NOMO-1 treated with dmso at 0.1 percent for 144 hours (cell line): ENCODE measurements around the gene PARP16.
A peak's percentile ranks its signal among the peaks of the same experiment; 100 is the strongest.

Source experiments
- DNase-seq: peaks from one replicate; lab custom pipeline; 2025; ENCODE audit not compliant: unreplicated experiment; lab: John Stamatoyannopoulos, UW

Gene PARP16, protein sequence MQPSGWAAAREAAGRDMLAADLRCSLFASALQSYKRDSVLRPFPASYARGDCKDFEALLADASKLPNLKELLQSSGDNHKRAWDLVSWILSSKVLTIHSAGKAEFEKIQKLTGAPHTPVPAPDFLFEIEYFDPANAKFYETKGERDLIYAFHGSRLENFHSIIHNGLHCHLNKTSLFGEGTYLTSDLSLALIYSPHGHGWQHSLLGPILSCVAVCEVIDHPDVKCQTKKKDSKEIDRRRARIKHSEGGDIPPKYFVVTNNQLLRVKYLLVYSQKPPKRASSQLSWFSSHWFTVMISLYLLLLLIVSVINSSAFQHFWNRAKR

DNA sequence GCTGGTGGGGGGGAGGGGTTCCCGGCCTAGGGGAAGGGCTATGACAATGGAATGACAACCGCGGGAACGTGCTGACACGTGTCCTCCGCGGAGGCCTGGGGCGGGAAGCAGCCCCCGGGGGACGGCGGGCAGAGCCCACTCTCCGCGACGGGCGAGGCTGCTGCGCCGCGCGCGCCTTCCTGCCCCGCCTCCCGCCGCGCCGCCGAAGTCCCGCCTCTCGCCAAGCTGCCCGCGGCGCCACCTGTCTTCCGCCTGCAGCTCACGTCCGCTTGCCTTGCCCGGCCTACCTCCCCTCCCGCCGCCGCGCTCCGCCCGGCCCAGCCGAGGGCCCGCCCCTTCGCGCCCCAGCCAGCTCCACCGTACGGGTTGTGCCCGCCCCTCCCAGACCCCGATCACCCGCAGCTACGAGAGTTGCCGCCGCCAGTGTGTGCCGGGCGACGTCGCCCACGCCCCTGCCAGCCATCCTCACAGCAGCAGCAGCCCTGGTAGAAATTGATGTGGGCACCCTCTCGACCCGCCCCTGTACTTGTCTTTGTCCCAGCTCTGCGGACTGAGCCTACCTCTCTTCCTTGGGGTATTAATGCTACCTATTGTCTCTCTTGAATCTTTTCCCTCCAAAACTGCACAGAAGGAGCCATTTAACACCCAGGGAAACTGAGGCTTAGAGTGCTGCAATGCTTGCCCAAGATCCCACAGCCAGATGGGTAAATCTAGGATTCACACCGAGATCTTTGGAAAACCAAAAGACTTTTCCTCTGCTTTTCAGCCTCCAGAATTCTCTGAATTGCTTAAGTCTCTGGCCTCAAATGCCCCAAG, at the start of gene PARP16:
TSS of gene PARP16 (minus strand) at position 180 of the 816 bp plus-strand sequence. CDS start 457 bp downstream, outside the sequence.
- DNase-seq = peak; percentile 94

DNA sequence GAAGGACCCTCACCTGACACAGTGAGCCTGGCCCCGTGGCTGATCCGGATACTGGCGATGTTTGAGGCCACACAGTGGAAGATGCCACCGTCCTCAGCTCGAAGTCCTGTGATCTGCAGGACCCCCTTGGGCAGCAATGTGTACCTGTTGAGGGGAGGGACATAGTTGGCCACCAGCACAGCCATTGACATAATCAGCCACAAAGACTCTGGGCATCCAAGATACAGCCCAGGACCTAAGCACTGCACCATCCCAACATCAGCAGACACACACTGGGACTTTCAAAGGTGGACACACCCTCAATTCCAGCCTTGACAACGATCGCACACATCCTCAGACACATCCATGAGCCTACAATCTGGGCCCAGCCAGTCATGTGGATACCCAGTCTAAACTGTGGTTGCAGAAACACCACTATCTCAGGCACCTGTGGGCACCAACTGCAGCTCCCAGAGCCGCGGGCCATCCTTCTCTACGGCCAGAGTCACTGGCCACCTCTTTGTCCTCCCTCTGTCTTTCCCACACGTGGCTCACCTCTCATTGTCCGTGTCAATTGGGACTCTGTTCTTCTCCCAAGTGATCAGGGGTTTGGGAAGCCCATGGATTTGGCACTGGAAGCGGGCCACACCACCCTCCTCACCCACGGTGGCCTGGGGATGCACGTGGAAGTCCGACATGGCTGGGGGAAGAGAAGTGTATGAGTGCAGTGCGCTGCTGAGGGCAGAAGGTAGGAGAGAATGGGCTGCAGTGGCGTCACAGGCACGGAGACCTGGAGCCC, 48.8 kb upstream of the PARP16 start:
- DNase-seq = no peak

DNA sequence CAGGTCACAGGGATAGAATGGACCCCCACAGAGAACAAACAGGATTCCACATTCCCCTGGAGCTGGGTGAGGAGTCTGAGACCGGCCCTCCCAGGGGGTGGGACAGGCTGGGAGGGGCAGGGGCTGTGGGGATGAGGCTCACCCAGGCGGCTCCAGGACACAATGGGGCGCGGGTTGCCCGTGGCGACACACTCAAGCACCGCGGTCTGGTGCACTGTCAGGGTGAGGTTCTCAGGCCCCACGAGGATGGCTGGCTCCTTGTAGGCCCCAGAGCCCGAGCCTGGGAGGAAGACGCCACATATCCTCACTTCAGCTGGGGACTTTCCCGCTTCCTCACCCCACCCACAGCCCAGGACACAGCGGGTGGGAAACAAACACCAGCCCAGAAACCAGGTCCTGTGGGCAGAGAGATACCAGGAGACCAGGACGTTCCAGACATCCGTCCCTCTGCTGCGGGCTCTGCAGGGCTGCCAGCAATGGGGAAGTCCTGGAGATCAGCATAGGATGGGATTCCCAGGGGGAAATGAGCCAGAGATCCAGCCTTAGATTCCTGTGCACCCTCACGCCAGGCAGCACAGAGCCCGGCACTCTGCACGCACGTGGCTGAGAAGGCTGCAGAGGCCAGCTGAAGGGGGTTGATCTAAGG, 48.0 kb upstream of the PARP16 start:
- no peak for DNase-seq

DNA sequence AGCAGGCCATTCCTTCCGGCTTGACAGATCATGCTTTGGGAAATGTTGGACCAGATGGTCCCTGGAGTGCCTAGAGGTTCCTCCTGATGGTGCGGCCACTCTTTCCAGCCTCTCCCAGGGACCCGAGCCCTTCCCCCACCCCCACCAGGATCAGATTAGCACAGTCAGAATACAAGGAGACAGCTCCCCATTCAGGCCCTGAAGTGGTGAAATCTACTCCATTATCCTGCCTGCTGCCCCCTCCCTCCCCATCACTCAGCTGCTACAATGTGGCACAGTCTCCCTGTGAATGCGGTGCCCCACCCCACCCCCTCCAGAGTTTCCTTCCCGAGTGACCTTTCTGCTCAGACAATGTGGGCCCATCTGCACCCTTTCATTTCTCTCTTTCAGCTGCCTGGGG, 47.2 kb upstream of the PARP16 start:
- no peak for DNase-seq

DNA sequence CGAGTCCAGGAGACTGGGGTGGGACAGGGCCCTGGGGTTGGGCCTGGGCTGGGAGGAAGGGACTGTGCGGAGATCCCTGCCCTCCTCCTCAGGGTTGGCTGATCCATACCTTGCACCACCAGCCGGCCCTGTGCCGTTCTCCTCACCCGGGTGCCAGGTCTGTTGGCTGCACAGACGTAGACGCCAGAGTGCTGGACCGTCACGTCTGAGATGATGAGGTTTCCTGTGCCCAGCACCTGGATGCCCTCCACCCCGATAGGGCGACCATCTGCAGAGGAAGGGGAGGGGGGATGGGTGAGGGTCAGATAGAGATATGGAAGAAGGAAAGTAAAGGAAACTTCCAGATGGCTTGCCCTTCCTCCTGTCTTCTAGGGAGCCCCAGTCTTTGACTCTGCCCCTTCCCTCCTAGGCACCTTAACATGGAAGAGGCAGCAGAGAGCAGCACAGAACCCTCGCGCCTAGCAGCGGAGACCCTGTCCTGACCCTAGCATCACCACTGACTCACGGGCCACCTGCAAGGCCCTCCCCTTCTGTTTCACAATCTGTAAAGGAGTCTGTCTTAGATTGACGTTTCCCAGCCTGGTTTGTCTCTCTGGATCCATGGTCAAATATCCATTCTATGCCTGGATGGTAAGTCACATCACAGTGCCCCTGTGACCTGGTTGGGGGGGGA, 46.6 kb upstream of the PARP16 start:
- DNase-seq = no peak

DNA sequence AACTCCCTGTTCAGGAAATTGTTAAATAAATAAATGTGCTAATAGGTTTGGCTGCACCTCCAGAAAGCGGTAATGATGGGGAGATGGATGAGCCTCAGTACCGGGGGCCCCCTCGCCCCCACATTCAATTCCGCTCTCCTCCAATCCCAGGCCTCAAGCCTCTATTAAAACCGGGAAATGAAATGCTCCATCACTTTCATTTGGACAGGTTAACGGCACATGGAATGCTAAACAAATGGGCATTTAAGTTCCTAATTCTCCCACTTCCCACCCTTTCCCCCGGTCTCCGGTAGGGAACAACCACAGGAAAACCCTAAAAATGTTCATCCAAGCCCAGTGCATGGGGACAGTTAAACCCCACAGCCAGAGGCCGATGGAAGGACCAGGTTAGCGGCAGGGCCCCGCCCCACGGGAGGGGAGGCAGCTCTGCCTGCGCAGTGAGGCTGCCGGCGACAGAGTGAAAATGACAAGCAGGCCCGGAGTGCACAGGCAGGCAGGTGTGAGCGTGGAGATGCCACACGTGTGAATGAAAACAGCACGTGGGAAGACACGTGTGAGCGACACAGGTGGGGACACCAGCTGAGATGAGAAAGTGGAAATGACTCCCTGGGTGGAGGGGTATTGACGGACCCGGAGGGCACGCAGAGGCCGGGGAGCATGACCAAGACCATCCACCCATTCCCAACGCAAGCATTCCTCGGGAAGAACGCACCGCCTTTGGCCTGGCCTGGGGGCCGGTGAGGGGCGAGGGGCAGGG, 45.9 kb upstream of the PARP16 start:
- DNase-seq = no peak

DNA sequence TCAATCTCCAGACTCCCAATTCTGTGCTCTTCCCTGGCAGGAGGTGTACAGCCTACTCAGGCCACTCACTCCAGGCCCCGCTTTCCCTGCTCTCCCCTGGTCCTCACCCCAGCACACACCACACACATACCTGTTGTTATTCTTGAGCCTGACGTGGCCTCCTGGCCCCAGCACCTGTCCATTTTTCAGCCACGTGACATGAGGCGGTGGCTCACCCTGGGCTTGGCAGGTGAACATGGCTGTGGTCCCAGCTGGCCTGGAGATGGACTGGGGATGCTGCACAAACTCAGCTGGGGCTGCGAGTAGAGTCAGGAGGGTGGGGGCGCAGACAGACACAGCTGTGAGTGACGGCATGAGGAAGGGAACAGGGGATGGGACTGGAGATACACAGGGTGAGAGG, 45.1 kb upstream of the PARP16 start:
- no peak for DNase-seq

DNA sequence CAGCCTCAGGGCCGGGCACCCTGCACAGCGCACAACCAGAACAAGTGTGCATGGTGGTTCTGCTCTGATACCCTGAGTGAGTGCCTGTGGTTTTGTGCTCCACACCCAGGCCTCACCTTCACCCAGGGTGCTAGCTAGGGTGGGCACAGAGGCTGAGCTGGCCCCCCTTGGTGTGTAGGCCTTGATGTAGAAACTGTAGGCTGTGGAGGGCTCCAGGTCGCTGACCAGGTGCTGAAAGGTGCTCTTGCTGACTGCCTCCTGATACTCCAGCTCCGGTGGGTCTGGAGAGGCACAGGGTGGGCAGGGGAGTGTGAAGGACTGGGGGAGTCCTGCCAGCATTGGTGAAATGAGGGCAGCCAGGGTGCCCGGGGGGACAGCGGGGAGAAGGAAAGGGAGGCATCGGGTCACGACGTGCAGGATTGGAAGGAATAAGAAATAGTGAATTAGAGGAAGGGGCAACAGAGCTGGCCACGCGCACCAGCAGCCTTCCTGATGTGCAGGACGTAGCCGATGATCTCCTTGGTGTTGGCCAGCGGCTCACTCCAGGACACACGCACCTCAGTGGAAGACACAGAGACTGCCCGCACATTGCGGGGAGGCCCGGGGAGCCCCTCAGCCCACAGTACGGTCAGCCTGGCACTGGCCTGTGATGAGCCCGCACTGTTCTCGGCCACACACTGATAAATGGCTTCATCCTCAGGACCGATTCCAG, 44.4 kb upstream of the PARP16 start:
- DNase-seq = no peak

DNA sequence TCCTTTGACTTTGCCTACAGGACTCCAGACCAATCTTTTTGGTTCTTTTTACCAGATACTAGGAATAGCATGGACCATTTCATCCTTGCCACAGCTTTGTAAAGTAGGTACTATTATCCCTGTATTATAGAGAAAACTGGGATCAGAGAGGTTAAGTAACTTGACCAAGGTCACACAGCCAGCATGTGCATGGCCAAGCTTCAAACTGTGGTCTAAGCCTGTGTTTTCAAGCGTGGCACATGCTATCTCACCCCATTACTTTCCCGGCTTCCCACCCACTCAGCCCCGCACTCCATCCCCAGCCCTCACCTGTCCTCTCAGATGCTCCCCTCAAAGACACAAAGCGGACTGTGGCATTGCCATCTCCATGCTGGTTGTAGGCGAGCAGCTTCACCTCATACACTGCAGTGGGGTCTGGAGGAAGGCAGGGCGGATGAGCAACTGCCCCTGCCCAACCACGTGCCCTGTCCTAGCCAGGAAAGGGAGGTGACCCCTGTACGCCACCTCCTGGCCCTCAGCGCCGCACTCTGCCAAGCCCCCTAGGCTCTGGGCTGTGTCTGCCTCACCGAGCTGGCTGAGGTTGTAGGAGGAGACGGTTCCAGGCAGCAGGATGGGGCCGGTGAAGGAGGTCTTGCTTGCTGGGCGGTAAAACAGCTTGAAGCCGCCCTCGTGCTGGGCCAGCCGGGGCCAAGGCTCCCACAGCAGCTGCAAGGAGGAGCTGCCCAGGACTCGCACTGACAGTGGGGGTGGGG, 43.5 kb upstream of the PARP16 start:
- DNase-seq = no peak

DNA sequence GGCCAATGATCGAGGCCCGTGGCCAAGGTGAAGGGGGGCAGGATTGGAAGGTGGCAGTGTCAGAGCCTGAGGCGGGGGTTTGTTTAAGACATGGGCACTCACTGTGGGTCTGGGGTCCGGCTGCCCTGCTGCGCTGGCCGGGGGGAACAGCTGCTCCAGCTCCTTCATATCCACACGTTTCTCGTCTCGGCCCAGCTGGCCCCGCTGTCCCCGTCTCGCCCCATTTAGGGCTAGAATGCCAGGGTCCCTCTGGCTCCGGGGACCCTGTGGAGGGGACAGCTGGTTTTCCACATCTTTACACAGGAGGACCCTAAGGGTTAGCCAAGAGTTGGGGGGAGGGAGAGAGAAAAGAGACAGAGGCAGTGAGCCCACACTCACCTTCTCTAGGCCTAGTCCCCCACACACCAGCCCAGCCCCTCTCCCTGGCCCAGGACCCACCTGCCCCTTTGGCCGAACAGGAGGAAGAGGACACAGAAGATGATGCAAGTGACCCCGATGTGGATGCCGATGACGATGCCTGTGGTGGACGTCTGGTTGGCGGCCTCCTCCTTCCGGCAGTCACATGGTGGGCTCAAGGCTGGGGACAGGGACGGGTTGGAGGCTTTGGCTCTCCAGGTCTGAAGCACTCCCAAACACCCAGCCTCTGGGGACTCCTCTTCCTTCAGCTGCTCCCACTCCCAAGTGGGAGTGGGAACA, 42.8 kb upstream of the PARP16 start:
- no peak for DNase-seq

DNA sequence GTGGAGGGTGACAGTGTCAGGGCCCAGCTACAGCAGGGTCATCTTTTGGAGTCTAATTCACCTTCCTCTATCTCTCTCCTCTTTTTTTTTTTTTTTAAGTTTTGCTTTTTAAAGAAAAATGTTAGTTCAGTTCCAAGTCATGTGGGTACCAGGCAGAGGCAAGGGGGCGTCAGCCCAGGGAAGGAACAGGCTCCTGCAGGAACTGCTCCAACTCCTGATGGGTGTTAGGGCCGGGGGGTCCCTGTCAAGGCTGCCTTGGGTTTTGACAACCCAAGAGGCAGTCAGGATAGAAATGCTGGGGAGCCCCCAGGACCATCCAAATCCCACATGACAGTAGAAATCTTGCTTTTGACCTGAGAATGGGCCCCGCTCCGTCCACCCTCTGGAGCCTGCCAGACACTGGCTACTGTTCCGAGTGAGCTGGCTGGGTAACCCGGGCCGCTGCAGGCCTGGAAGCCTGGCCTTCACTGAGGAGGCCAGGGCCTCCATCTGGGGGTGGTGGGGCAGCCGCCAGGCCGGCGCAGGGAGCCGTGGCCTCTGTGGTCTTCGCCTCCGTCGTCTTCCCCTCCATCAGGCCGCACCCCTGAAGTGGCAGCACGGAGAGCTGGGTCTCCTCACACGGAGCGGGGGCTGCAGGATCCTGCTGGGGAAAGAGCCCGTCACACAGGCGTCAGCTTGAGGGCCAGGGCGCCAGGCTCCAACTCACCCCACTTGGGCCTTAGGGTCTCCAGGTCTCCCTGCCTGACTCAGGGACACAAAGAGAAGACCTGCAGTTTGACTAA, 42.0 kb upstream of the PARP16 start:
- no peak for DNase-seq

DNA sequence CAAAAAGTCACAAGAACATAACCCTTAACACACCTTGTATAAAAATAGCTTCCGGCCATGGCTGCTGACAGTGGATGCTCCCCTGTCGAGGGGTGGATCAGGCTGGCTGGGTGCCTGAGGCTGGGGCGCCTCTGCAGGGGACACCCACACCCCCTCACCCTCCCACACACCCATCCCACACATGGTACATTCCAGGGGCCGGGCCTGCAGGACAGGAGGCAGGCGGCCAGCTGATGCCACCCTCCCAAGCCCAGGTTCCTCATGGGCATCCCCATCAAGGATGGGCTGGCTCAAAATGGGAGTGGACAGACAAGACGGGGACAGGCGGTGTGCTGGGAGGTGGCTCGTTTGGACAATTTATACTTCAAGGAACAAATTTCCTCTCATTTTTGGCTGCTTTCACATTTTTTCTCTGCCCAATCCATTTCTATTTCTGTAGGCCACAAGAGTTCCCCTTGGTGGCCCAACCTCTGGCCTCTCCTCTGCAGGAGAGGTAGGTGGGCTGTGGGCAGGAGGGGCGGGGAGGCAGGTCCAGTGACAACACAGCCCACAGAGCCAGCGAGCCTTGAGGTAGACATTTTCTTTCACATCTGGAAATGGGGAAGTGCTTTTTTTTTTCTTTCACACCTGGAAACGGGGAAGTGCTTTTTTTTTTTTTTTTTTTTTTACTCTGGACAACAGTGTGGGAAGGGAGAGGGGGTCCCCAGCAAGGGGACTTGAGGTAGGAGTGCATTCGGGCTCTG, 41.1 kb upstream of the PARP16 start:
- DNase-seq = peak; percentile 1

DNA sequence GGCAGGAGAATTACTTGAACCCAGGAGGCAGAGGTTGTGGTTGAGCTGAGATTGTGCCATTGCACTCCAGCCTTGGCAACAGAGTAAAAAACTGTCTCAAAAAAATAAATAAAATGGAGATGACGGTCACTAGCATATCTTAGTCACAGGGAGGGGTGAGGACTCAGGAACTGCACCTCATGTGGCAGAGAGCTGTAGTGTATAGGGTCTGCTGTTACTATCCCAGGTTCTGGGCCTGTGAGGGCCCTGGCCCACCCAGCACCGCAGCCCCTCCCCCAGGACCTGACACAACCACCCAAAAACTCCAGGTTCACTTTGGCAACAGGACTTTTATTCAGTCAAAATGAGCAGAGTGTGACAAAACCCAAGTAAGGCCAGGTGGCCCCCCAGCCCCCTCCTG, 40.1 kb upstream of the PARP16 start:
- no peak for DNase-seq

DNA sequence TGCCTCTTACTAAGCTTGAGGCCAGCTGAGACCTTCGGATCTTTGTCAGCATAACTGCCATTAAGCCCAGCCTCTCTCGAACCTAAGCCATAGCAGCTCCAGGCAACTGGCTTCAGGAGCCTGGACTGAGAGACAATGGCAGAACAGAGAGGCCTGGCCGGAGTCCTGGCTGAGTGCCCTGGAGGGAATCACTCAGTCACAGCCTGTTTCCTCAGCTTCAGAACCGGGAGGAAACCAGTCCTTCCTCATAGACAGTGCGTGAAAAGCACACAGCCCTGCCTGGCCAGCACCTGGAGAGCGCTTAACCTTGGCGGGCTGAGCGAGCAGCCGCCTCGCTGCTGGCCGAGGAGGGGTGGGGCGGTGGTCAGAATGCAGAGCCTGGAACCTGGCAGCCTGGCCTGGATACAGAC, 39.4 kb upstream of the PARP16 start:
- DNase-seq = no peak

DNA sequence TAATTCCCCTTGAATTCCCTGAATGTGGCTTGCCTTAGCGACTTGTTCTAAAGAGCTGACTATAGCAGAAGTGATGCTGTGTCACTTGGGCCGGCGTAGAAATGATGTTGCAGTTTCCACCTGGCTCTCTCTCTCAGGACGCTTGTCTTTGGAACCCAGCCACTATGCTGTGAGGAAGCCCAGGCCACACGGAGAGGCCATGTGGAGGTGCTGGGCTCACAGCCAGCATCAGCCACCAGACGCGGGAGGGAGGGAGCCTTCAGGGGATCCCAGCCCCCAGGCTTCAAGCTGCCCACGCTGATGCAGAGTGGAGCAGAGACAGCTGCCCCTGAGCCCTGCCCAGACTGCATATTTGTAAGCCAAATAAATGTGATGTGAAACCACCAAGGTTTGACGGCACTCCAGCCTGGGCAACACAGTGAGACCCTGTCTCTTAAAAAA, 36.4 kb upstream of the PARP16 start:
- no peak for DNase-seq

DNA sequence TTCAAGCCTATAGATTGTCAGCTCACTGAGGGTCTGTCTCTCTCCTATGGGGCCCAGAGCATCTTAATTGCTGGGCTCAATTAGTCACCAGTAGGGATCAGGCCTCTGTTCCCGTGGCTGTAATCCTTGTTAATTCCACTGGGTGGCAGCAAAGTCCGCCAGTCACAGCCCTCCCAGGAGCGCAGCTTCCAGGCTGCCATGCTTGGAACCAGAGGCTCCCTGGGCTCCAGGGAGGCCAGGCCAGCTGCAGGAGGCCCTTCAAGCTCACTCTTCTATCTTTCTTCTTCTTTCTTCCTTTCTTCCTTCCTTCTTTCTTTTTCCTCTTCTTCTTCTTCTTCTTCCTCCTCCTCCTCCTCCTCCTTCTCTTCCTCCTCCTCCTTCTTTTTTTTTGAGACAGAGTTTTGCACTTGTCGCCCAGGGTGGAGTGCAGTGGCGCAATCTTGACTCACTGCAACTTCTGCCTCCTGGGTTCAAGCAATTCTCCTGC, 32.2 kb upstream of the PARP16 start:
- DNase-seq = peak; percentile 73
